HG02588 (cell line): ENCODE results near the gene HK2.

Experiments used
- ATAC-seq: cut with Tn5 transposase; IDR thresholded peaks from one replicate; pipeline ENCODE4 v1.9.1; 2021; ENCODE audit warnings: mild to moderate bottlenecking, moderate library complexity; ENCODE audit not compliant: unreplicated experiment

The HK2 gene

DNA sequence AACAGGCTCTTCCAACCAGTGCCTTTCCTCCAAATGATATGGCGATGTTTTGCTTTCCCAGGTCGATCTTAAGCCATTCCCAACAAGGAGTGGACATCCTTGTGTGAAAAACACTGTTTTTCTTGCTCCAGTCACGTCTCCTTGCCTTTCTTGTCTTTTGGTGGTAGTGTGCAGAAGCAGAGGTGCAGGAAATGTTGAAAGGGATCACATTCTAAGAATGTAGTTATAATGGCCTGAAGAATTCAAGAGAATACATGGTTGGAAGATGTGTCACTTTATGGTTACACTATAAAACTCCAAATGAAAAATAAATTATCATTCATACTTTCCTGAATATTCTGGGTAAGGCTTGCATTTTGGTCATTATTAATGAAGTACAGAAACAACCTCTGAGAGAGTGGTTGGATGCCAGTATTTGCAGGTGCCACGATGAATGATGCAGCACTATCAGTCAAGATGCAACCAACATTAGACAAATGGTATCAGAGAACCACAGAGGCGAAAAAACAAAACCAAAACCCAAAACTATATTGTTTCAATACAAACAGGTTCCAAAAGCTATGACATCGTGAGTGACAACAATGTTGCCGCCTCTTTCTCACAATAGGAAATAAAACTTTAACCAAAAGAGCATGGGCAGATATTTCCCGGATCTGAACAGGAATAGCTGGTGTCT, 97.0 kb downstream of the HK2 start:
- no peak for ATAC-seq

GRCh38 chr2:74931940-74932339, 98.0 kb downstream of the HK2 start:
- no peak for ATAC-seq

GRCh38 chr2:74935975-74936391, 102.1 kb downstream of the HK2 start:
- ATAC-seq: no peak

DNA sequence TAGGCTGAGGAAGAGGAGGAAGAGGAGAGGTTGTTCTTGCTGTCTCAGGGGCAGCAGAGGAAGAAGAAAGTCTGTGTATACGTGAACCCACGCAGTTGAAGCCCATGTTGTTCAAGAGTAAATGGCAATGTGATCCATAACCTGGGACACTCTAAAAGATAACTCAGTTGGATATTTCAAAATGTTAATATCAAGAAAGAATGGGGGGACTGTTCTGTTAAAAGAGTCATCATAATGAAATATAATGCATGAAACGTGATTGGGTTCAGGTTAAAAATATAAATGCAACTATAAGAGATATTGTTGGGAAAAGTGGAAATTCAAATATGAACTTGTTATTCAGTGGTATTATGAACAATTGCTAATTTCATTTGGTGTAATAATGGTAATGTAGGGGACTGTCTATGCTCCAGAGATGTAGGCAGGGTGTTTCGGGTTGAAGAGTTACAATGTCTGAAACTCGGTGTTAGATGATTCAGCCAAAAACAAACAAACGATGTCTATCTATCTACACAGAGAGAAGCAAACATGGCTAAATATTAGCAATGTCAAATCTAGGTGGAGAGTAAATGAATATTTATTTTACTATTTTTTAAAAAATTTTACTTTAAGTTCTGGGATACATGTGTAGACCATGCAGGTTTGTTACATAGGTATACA, 103.4 kb downstream of the HK2 start:
- no peak for ATAC-seq

GRCh38 chr2:74938264-74938663, 104.3 kb downstream of the HK2 start:
- no peak for ATAC-seq

- ATAC-seq: no peak
Measured at GRCh38 chr2:74939919-74940812, 106.2 kb downstream of the HK2 start.

GRCh38 chr2:74941284-74941683, 107.4 kb downstream of the HK2 start:
- no peak for ATAC-seq

DNA sequence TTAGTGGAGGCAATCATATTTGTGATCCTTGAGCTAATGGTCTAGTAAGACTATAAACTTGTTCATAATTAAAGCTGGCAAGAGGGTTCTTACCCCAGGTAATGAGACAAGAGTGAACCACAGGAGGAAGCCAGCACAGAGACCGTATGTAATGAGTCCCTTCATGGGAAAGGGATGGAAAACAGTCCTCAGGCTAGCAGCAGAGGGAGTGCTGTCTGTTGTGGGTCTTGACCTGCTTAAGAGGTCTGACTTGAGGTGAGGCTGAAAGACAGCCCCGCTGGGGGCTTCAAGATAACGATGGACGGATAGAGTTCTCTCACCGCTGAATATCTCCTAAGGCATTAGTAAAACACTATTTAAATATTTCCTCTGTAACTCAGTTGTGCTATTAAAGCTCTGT, 108.3 kb downstream of the HK2 start:
- ATAC-seq: no peak
